ENCODE results near the gene MYZAP. TPM values are rescaled to one million over a fixed set of nuclear protein-coding genes. Genes with fewer than 3 reads are reported as not detected.

Gene MYZAP
- total and polyA plus RNA-seq, 4 donors, result 0.38 to 7.5 (median 2.5) TPM

- no peaks in the 10 kb centered on the region for H3K36me3 ChIP-seq (ENCODE audit: control insufficient read depth in 1 of 2, insufficient read depth in 2 of 2, low read length in 1 of 2)
- DNase-seq, result no peak
- no peak overlapping the region for H3K27ac ChIP-seq (ENCODE audit: low read depth in 1 of 2, low read length in 2 of 2)
- ATAC-seq (ENCODE audit: low FRiP score), result no peak
- intact Hi-C loops (cut with DNase I), result loop anchor here (10.0 kb wide), 2 partner anchors 184 to 634 kb away; no protein-coding TSS in a partner anchor
- H3K9me3 ChIP-seq (ENCODE audit: control insufficient read depth, low read length), result no peaks in the 10 kb centered on the region
- WGBS, 2 donors, result 37 to 53% methylated on average over 4 of the region's 4 CpGs
- no peaks in the 10 kb centered on the region for H3K27me3 ChIP-seq (ENCODE audit: control insufficient read depth in 1 of 2, insufficient read depth in 2 of 2, low read length in 1 of 2)
- no peaks in the 10 kb centered on the region for H3K4me1 ChIP-seq (ENCODE audit: control insufficient read depth in 1 of 2, insufficient read depth in 2 of 2, low read length in 2 of 2)
- no peak overlapping the region for H3K4me3 ChIP-seq (ENCODE audit: low read length in 2 of 2)
Observed at GRCh38 chr15:57550640-57551039, 41.1 kb upstream of the MYZAP start.

- WGBS, 2 donors, result 62 to 70% methylated on average over 16 of the region's 16 CpGs
- Histone ChIP-seq H3K27ac (ENCODE audit: low read depth in 1 of 2, low read length in 2 of 2) (no peak overlapping the region), H3K9me3 (ENCODE audit: control insufficient read depth, low read length) (no peaks in the 10 kb centered on the region), H3K27me3 (ENCODE audit: control insufficient read depth in 1 of 2, insufficient read depth in 2 of 2, low read length in 1 of 2) (no peaks in the 10 kb centered on the region), H3K4me3 (ENCODE audit: low read length in 2 of 2) (no peak overlapping the region), H3K36me3 (ENCODE audit: control insufficient read depth in 1 of 2, insufficient read depth in 2 of 2, low read length in 1 of 2) (no peaks in the 10 kb centered on the region), H3K4me1 (ENCODE audit: control insufficient read depth in 1 of 2, insufficient read depth in 2 of 2, low read length in 2 of 2) (no peaks in the 10 kb centered on the region)
- DNase-seq, result no peak
- intact Hi-C loops (cut with DNase I), result loop anchor here (10.0 kb wide), 2 partner anchors 183 to 633 kb away; no protein-coding TSS in a partner anchor
- ATAC-seq (ENCODE audit: low FRiP score), result no peak
Observed at GRCh38 chr15:57551715-57552677, 39.7 kb upstream of the MYZAP start.

GRCh38 chr15:57552678-57553334 lies 38.9 kb upstream of the MYZAP start:
- intact Hi-C loops (cut with DNase I), result loop anchor here (10.0 kb wide), 2 partner anchors 182 to 632 kb away; no protein-coding TSS in a partner anchor
- Histone ChIP-seq H3K4me3 (ENCODE audit: low read length in 2 of 2) (no peak overlapping the region), H3K27ac (ENCODE audit: low read depth in 1 of 2, low read length in 2 of 2) (no peak overlapping the region), H3K9me3 (ENCODE audit: control insufficient read depth, low read length) (no peaks in the 10 kb centered on the region), H3K27me3 (ENCODE audit: control insufficient read depth in 1 of 2, insufficient read depth in 2 of 2, low read length in 1 of 2) (no peaks in the 10 kb centered on the region), H3K36me3 (ENCODE audit: control insufficient read depth in 1 of 2, insufficient read depth in 2 of 2, low read length in 1 of 2) (no peaks in the 10 kb centered on the region), H3K4me1 (ENCODE audit: control insufficient read depth in 1 of 2, insufficient read depth in 2 of 2, low read length in 2 of 2) (no peaks in the 10 kb centered on the region)
- no peak for DNase-seq
- no peak for ATAC-seq (ENCODE audit: low FRiP score)
- WGBS, 2 donors, result 91% methylated on average over 8 of the region's 8 CpGs

GRCh38 chr15:57553526-57553925 lies 38.2 kb upstream of the MYZAP start:
- intact Hi-C loops (cut with DNase I), result loop anchor here (10.0 kb wide), 2 partner anchors 181 to 631 kb away; no protein-coding TSS in a partner anchor
- Histone ChIP-seq H3K4me3 (ENCODE audit: low read length in 2 of 2) (no peak overlapping the region), H3K27me3 (ENCODE audit: control insufficient read depth in 1 of 2, insufficient read depth in 2 of 2, low read length in 1 of 2) (no peaks in the 10 kb centered on the region), H3K4me1 (ENCODE audit: control insufficient read depth in 1 of 2, insufficient read depth in 2 of 2, low read length in 2 of 2) (no peaks in the 10 kb centered on the region), H3K9me3 (ENCODE audit: control insufficient read depth, low read length) (no peaks in the 10 kb centered on the region), H3K27ac (ENCODE audit: low read depth in 1 of 2, low read length in 2 of 2) (no peak overlapping the region), H3K36me3 (ENCODE audit: control insufficient read depth in 1 of 2, insufficient read depth in 2 of 2, low read length in 1 of 2) (no peaks in the 10 kb centered on the region)
- ATAC-seq (ENCODE audit: low FRiP score) (no peak), DNase-seq (no peak)
- WGBS, 2 donors, result 94 to 95% methylated on average over 5 of the region's 5 CpGs

GRCh38 chr15:57554063-57554811 lies 37.5 kb upstream of the MYZAP start:
- Histone ChIP-seq H3K4me1 (ENCODE audit: control insufficient read depth in 1 of 2, insufficient read depth in 2 of 2, low read length in 2 of 2) (no peaks in the 10 kb centered on the region), H3K36me3 (ENCODE audit: control insufficient read depth in 1 of 2, insufficient read depth in 2 of 2, low read length in 1 of 2) (no peaks in the 10 kb centered on the region), H3K27me3 (ENCODE audit: control insufficient read depth in 1 of 2, insufficient read depth in 2 of 2, low read length in 1 of 2) (no peaks in the 10 kb centered on the region), H3K9me3 (ENCODE audit: control insufficient read depth, low read length) (no peaks in the 10 kb centered on the region), H3K27ac (ENCODE audit: low read depth in 1 of 2, low read length in 2 of 2) (no peak overlapping the region), H3K4me3 (ENCODE audit: low read length in 2 of 2) (no peak overlapping the region)
- intact Hi-C loops (cut with DNase I), result loop anchor here (10.0 kb wide), 2 partner anchors 181 to 631 kb away; no protein-coding TSS in a partner anchor
- ATAC-seq (ENCODE audit: low FRiP score), result no peak
- WGBS, 2 donors, result 31 to 38% methylated on average over 10 of the region's 10 CpGs
- DNase-seq, result no peak

- Histone ChIP-seq H3K9me3 (ENCODE audit: control insufficient read depth, low read length) (no peaks in the 10 kb centered on the region), H3K4me1 (ENCODE audit: control insufficient read depth in 1 of 2, insufficient read depth in 2 of 2, low read length in 2 of 2) (no peaks in the 10 kb centered on the region), H3K27ac (ENCODE audit: low read depth in 1 of 2, low read length in 2 of 2) (no peak overlapping the region), H3K4me3 (ENCODE audit: low read length in 2 of 2) (no peak overlapping the region), H3K36me3 (ENCODE audit: control insufficient read depth in 1 of 2, insufficient read depth in 2 of 2, low read length in 1 of 2) (no peaks in the 10 kb centered on the region), H3K27me3 (ENCODE audit: control insufficient read depth in 1 of 2, insufficient read depth in 2 of 2, low read length in 1 of 2) (no peaks in the 10 kb centered on the region)
- 69 to 74% methylated on average over 4 of the region's 4 CpGs for WGBS, 2 donors
- DNase-seq (no peak), ATAC-seq (ENCODE audit: low FRiP score) (no peak)
- intact Hi-C loops (cut with DNase I), result loop anchor here (10.0 kb wide), 2 partner anchors 180 to 630 kb away; no protein-coding TSS in a partner anchor
Observed at GRCh38 chr15:57554812-57555179, 36.9 kb upstream of the MYZAP start.

GRCh38 chr15:57555270-57555669 lies 36.4 kb upstream of the MYZAP start:
- Histone ChIP-seq H3K36me3 (ENCODE audit: control insufficient read depth in 1 of 2, insufficient read depth in 2 of 2, low read length in 1 of 2) (no peaks in the 10 kb centered on the region), H3K4me1 (ENCODE audit: control insufficient read depth in 1 of 2, insufficient read depth in 2 of 2, low read length in 2 of 2) (no peaks in the 10 kb centered on the region), H3K4me3 (ENCODE audit: low read length in 2 of 2) (no peak overlapping the region), H3K27ac (ENCODE audit: low read depth in 1 of 2, low read length in 2 of 2) (no peak overlapping the region), H3K9me3 (ENCODE audit: control insufficient read depth, low read length) (no peaks in the 10 kb centered on the region), H3K27me3 (ENCODE audit: control insufficient read depth in 1 of 2, insufficient read depth in 2 of 2, low read length in 1 of 2) (no peaks in the 10 kb centered on the region)
- ATAC-seq (ENCODE audit: low FRiP score) (no peak), DNase-seq (no peak)
- intact Hi-C loops (cut with DNase I), result loop anchor here (10.0 kb wide), 2 partner anchors 180 to 630 kb away; no protein-coding TSS in a partner anchor
- 79 to 87% methylated on average over 3 of the region's 3 CpGs for WGBS, 2 donors

- Histone ChIP-seq H3K27ac (ENCODE audit: low read depth in 1 of 2, low read length in 2 of 2) (no peak overlapping the region), H3K4me3 (ENCODE audit: low read length in 2 of 2) (no peak overlapping the region), H3K27me3 (ENCODE audit: control insufficient read depth in 1 of 2, insufficient read depth in 2 of 2, low read length in 1 of 2) (no peaks in the 10 kb centered on the region), H3K9me3 (ENCODE audit: control insufficient read depth, low read length) (no peaks in the 10 kb centered on the region), H3K4me1 (ENCODE audit: control insufficient read depth in 1 of 2, insufficient read depth in 2 of 2, low read length in 2 of 2) (no peaks in the 10 kb centered on the region), H3K36me3 (ENCODE audit: control insufficient read depth in 1 of 2, insufficient read depth in 2 of 2, low read length in 1 of 2) (no peaks in the 10 kb centered on the region)
- intact Hi-C loops (cut with DNase I), result loop anchor here (10.0 kb wide), 2 partner anchors 179 to 629 kb away; no protein-coding TSS in a partner anchor
- DNase-seq (no peak), ATAC-seq (ENCODE audit: low FRiP score) (no peak)
- 87 to 96% methylated on average over 9 of the region's 9 CpGs for WGBS, 2 donors
Observed at GRCh38 chr15:57556040-57556439, 35.7 kb upstream of the MYZAP start.

All from aorta (tissue), 5 donors.